Heart right ventricle (tissue), 16 donors: ENCODE data around the gene ATP8B3. TPM values are rescaled to one million over a fixed set of nuclear protein-coding genes. Genes with fewer than 3 reads are reported as not detected.

ENCODE experiments used
- ATAC-seq, 8 donors: fragments of 200-7000 bp; cut with Tn5 transposase; one replicate each; pipeline ENCODE4 v1.9.1; 2020; ENCODE audit warnings: mild to moderate bottlenecking in 8 of 8, moderate library complexity in 8 of 8, moderate number of reproducible peaks in 1 of 8
- DNase-seq, 2 donors: peaks; one replicate each; pipeline ENCODE4 v3.0.0-alpha.2; 2020
- H3K27ac ChIP-seq, 10 donors: fragments of 200-600 bp; sonication (generic) in 2 of 10; one replicate each; pipeline versions ENCODE4 v1.5.0 to v1.8.0; 2020 to 2022; ENCODE audit warnings: mild to moderate bottlenecking in 3 of 10
- H3K27me3 ChIP-seq, 7 donors: fragments of 200-600 bp; one replicate each; pipeline ENCODE4 v1.8.0; 2021 to 2022; ENCODE audit warnings: mild to moderate bottlenecking in 2 of 7
- H3K36me3 ChIP-seq, 9 donors: fragments of 200-600 bp; sonication (generic) in 1 of 9; one replicate each; pipeline versions ENCODE4 v1.5.0 to v1.8.0; 2020 to 2022; ENCODE audit warnings: mild to moderate bottlenecking in 2 of 9
- H3K4me1 ChIP-seq, 9 donors: fragments of 200-600 bp; sonication (generic) in 1 of 9; one replicate each; pipeline versions ENCODE4 v1.5.0 to v1.8.0; 2020 to 2022; ENCODE audit warnings: mild to moderate bottlenecking in 4 of 9
- H3K4me3 ChIP-seq, 10 donors: fragments of 200-600 bp; sonication (generic) in 2 of 10; one replicate each; pipeline versions ENCODE4 v1.5.0 to v1.8.0; 2020 to 2022; ENCODE audit warnings: mild to moderate bottlenecking in 7 of 10, moderate library complexity in 2 of 10
- H3K9me3 ChIP-seq, 11 donors: fragments of 200-600 bp in 10 of 11; sonication (generic) in 2 of 11; one replicate each; pipeline versions ENCODE4 v1.5.0 to v1.8.0; 2013 to 2022; ENCODE audit warnings: mild to moderate bottlenecking in 2 of 11, control low read depth in 1 of 11, moderate library complexity in 1 of 11
- CTCF ChIP-seq, 9 donors: fragments of 200-600 bp; sonication (generic) in 2 of 9; IDR thresholded peaks; one replicate each; pipeline versions ENCODE4 v1.5.0 to v1.8.0; 2021 to 2022; ENCODE audit warnings: antibody characterized with exemption in 9 of 9, mild to moderate bottlenecking in 5 of 9, moderate library complexity in 1 of 9
- WGBS, 2 donors: extraction: QIAGEN DNeasy Blood & Tissue Kit; methylation state at CpG; one replicate each; pipeline ENCODE4 v1.1.7; 2013; ENCODE audit warnings: inconsistent platforms in 1 of 2; 5-methylcytosine and 5-hydroxymethylcytosine counted together
- intact Hi-C, 10 donors: fragments of 100-400 bp; cut with DNase I; formaldehyde crosslinking; loops; one replicate each; pipeline versions ENCODE4 v1.11.1 to v1.14.2; 2022
- polyA plus RNA-seq, 2 donors: library from polyadenylated mRNA; stranded (reverse); fragments of 200-250 nt; gene quantifications; one replicate each; pipeline ENCODE4 v1.2.3, GENCODE V29; 2013
- total RNA-seq, 10 donors: library from RNA; stranded (reverse); fragmentation: NEBNext Ultra II Directional in 3 of 10; extraction: Animal tissue kit (Norgen Biotek cat#: 25700) in 3 of 10; gene quantifications; one replicate each; pipeline versions ENCODE4 v1.2.1 to v1.2.4, GENCODE V29; 2021 to 2023
- donor health status: Arrhythmogenic right ventricular cardiomyopathy.
- donor health status: ischemic (EF 13 %, LVEDD 7.1; RV severe dilation, severe dysfunction).
- donor health status: healthy with polysubstance abuse.
- donor health status: DM: no; HTN: yes; CAD: no.
- donor health status: DM: no; HTN: no; CAD: no.
- donor health status: ischemic (EF 25% LVEDD 6.9; RV normal size, moderate dysfunction).
- donor health status: ischemic (EF 25% LVEDD 5.7; RV mildly dilated, moderate dysfunction).
- donor health status: healthy.
- donor health status: DM: yes; HTN: yes; CAD: no.
- donor health status: Ischemic cardiomyopathy.
- donor health status: ischemic (EF 35%, LVEDD 5.7; RV mildly dilated, moderate dysfunction).
- donor health status: nonischemic (EF 11% LVEDD 7.7; RV severe dilation, severe dysfunction).
- donor health status: DM: yes; HTN: yes; CAD: no.
- donor health status: PGD.
- donor health status: ischemic (EF 29% LVEDD 5.4; RV normal size, mild dysfunction).
- donor health status: nonischemic (EF 23%, LVEDD 6.1; RV moderate dilation, normal function).

The ATP8B3 gene
- total and polyA plus RNA-seq, 12 donors, result 0.13 to 3.4 (median 0.52) TPM

- no peaks in the 10 kb centered on the region for H3K27me3 ChIP-seq
- DNase-seq (peak; percentile 62 to 64), ATAC-seq (peak in 3 of 8 donors; percentile 2 to 21 (median 3))
- peaks cover 0 to 6% (median 0%) of the 10 kb centered on the region in 9 donors for H3K36me3 ChIP-seq
- WGBS, 2 donors, result 63 to 66% methylated on average over 37 of the region's 37 CpGs
- peaks cover 24 to 79% (median 62%) of the 10 kb centered on the region in 9 donors for H3K4me1 ChIP-seq
- intact Hi-C loops, result no loop called here
- peak overlapping the region; percentile 70 to 97 (median 92) for H3K27ac ChIP-seq
- H3K4me3 ChIP-seq, result peak overlapping the region in 8 of 10 donors; percentile 16 to 67 (median 58)
- H3K9me3 ChIP-seq, result no peaks in the 10 kb centered on the region
- no peak for TF ChIP-seq CTCF (IDR thresholded peaks at IDR 0.05)
Measured at GRCh38 chr19:1854542-1855039, 42.5 kb upstream of the ATP8B3 start.

- DNase-seq, result no peak
- WGBS, 2 donors, result 65 to 71% methylated on average over 16 of the region's 16 CpGs
- H3K27ac ChIP-seq, result peak overlapping the region in 9 of 10 donors; percentile 82 to 97 (median 94)
Measured at GRCh38 chr19:1854039-1854541, 42.0 kb upstream of the ATP8B3 start.

GRCh38 chr19:1853295-1854038 lies 41.4 kb upstream of the ATP8B3 start:
- Histone ChIP-seq H3K27me3 (no peaks in the 10 kb centered on the region), H3K4me3 (no peak overlapping the region), H3K9me3 (no peaks in the 10 kb centered on the region), H3K4me1 (peaks cover 21 to 74% (median 51%) of the 10 kb centered on the region in 9 donors), H3K36me3 (peaks cover 0 to 6% (median 0%) of the 10 kb centered on the region in 9 donors), H3K27ac (peak overlapping the region in 6 of 10 donors; percentile 25 to 96 (median 88))
- DNase-seq (peak; percentile 72 to 83), ATAC-seq (peak in 4 of 8 donors; percentile 4 to 13 (median 6))
- 39 to 40% methylated on average over 27 of the region's 27 CpGs for WGBS, 2 donors
- intact Hi-C loops, result no loop called here
- TF ChIP-seq CTCF (IDR thresholded peaks at IDR 0.05), result peak; percentile 72 to 95 (median 87)

More at GRCh38 chr19:1854039-1854541, 42.0 kb upstream of the ATP8B3 start:
- H3K4me1 ChIP-seq, result peaks cover 21 to 76% (median 57%) of the 10 kb centered on the region in 9 donors
- no peaks in the 10 kb centered on the region for H3K27me3 ChIP-seq
- H3K9me3 ChIP-seq, result no peaks in the 10 kb centered on the region
- no peak for ATAC-seq
- intact Hi-C loops, result no loop called here
- no peak for TF ChIP-seq CTCF (IDR thresholded peaks at IDR 0.05)
- peaks cover 0 to 6% (median 0%) of the 10 kb centered on the region in 9 donors for H3K36me3 ChIP-seq
- peak overlapping the region in 6 of 10 donors; percentile 14 to 67 (median 49) for H3K4me3 ChIP-seq

- no peak for DNase-seq
- TF ChIP-seq CTCF (IDR thresholded peaks at IDR 0.05), result no peak
- peaks cover 0 to 6% (median 0%) of the 10 kb centered on the region in 9 donors for H3K36me3 ChIP-seq
- no peak overlapping the region for H3K4me3 ChIP-seq
- H3K27ac ChIP-seq, result peak overlapping the region in 1 of 10 donors; percentile 2
- WGBS, 2 donors, result 76% methylated on average over 9 of the region's 9 CpGs
- intact Hi-C loops, result no loop called here
- ATAC-seq, result no peak
- H3K27me3 ChIP-seq, result no peaks in the 10 kb centered on the region
- no peaks in the 10 kb centered on the region for H3K9me3 ChIP-seq
- peaks cover 21 to 68% (median 44%) of the 10 kb centered on the region in 9 donors for H3K4me1 ChIP-seq
Measured at GRCh38 chr19:1852581-1853128, 40.6 kb upstream of the ATP8B3 start.
